ENCODE results near the gene TEX101.
A peak's percentile ranks its signal among the peaks of the same experiment; 100 is the strongest.

The TEX101 gene

DNA sequence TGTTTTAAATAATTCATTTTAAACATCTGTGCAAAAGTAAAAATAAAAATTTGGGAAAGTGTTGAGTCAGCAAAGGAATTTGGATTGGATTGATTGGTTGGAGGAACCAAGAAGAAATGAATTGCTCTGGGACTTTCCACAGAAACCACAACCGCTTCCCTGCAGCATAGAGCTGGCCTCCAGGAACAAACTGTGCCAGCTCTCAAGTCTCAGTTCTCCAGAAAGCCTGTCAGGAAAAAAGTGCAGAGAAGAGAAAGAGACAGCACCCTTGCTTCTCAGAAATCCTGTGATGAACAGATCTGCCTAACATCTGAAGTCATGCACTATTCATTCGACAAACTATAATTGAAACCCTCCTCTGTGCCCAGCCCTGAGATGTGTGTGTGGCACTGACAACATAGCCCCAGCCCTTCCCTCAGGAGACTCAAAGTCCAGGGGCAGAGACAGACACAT lies 35.9 kb downstream of the TEX101 start:
- DNase-seq: no peak

DNA sequence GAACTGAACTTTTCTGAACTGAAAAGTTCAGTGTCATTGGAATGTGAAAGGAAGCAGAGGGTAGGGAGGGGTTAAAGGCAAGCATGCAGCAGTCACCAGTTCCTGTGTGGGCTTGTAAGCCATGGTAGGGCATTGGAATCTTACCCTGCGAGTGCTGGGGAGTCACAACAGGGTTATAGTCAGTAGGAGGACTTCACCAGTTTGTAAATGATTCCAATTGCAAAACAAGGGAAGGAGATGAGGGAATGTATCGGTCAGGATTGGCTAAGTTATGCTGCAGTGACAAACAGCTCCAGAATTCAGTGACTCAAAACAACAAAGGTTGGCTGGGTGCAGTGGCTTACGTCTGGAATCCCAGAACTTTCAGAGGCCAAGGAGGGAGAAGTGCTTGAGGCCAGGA lies 37.9 kb downstream of the TEX101 start:
- no peak for DNase-seq

DNA sequence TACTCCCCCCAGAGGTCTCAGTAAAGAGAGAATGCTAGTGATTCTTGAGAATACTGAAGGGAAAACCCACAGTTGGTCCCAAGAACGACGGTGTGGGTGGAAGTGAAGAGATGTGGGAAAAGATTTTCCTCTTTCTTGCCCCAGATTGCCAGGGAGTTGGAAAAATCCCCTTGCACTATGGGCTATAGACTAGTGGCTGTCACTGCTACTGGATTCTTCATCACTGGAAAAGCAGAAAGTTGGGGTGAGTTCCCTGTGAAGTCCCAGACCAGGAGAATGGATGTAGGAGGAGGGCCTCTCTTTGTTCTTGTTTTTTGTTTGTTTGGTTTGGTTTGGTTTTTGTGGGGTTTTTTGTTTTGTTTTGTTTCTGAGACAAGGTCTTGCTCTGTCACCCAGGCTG lies 39.3 kb downstream of the TEX101 start:
- no peak for DNase-seq

DNA sequence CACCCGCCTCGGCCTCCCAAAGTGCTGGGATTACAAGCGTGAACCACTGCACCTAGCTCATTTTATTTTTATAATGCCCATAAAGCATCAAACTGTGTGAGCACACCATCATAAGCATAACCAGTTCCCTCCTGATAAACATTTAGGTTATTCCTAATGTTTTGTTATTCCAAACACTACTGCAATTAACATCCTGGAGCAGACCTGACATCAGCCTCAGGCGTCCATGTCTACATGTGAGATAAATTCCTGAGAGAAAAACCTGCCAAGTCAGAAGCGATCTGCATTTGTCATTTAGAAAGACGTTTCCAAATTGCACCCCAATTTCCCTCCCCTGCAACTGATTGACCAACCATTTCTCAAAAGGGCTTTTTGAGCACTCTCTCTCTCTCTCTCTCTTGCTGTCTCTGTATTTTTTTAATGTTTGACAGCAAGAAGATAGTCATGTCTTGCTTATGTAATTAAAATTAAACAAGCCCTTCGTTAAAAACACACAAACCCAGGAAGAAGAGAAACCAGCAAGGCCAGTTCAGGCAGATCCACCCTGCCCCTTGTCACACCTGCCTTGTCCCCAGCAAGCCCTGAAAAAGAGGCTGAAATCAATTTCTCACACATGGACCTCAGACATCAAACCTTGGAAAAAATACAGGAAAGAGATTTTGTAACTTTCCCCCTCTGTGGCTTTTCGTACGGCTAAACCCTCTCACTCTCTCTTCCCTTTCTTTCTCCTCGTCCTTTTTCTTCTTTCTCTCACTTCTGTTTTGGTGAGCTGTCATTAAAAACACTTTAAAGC lies 40.8 kb downstream of the TEX101 start:
- no peak for DNase-seq

DNA sequence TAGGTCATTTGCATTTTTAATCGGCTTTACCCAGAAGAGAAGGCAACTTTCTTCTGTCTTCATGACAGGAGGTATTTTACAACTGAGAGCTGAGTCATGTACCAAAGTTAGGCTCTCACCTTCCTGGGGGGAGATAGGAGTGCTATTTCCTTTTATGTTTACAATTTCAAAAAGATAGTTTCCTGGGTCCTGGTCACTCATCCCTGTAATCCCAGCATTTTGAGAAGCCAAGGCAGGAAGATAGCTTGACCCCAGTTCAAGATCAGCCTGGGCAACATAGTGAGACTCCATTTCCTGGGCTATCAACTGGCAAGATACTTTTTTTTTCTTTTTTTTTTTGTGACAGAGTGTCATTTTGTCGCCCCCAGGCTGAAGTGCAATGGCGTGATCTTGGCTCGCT lies 43.1 kb downstream of the TEX101 start:
- no peak for DNase-seq

DNA sequence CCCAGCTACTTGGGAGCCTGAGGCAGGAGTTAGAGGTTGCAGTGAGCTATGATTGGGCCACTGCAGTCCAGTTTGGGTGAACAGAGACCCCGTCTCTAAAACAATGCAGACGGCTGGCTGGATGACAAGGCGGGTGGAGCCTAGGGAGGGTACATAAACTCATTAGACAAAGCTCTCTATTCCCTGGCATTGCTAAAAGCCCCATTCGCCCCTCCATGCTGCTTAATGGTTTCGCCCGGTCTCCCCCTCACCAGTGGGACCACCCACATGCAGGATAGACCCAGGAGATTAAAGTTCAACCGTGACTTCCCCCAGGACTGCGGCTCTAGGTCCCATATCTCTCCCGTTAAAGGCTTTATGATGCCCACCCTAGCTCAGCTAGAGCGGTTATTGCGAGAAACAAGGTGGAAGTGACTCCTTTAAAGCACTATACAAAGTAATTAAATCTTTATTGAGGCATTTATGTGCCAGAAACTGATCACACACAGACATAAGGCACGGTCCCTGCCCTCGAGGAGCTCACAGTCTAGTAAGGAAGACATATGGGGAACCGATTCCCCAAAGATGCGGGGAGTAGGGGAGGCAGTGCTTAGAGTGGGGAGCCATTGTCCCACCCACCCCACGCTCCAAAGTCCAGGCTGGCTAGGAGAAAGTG lies 45.8 kb downstream of the TEX101 start:
- DNase-seq: no peak

DNA sequence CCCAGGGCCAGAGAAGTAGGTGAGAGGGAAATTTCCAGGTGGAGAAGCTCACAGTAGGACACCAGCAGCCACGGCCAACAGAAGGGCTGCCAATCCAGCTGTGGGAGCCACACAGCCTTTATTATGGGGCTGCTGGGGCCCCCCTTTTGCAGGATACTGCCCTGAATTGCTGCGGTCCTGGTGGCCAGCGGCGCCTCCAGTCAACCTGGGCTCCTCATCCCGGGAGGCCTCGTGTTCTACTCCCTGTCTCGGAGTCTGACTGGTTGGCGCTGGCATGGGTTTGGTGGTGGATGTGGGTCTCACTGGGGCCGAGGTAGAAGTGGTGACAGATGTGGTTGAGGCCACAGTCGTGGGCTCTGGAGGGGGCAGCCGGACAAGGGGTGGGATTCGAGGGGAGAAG lies 46.6 kb downstream of the TEX101 start:
- DNase-seq: no peak

DNA sequence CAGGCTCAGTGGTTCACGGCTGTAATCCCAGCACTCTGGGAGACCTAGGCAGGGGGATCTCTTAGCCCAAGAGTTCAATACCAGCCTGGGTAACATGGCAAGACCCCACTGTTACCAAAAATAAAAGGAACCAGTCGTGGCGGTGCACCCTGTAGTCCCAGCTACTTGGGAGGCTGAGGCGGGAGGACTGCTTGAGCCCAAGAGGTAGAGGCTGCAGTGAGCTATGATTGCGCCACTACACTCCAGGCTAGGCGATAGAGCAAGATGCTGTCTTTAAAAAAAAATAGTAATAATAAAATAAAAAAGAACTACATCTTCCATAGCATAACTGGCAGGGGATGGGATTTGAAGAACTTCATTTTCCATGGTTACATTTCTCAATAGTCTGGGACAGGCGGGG lies 47.7 kb downstream of the TEX101 start:
- DNase-seq: no peak

DNA sequence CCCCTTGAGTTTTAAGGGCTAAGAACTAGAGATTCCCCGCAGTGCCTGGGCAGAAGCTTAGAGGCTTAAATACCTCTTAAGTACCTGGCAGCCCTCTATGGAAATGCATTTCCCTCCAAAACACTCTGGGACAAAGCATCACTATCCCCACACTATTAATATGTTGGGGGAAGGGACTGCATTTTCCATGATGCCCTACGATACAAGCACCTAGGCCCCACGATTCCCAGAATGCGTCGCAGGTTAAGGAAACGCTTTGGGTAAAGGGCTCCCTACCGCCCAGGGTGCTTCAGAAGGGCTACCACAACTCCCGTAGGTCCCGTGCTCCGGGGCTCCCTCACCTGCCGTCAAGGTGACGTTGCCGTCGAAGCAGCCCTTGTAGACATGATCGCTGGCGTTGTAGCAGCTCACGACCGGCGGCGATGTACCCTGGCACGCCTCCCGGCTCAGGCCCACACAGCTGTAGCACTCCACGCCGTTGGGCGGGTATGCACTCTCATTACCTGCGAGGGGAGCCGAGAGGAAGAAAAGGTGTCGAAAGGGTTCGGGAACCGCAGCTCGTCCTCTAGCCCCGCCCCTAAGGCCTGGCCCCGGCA lies 48.2 kb downstream of the TEX101 start:
- no peak for DNase-seq

DNA sequence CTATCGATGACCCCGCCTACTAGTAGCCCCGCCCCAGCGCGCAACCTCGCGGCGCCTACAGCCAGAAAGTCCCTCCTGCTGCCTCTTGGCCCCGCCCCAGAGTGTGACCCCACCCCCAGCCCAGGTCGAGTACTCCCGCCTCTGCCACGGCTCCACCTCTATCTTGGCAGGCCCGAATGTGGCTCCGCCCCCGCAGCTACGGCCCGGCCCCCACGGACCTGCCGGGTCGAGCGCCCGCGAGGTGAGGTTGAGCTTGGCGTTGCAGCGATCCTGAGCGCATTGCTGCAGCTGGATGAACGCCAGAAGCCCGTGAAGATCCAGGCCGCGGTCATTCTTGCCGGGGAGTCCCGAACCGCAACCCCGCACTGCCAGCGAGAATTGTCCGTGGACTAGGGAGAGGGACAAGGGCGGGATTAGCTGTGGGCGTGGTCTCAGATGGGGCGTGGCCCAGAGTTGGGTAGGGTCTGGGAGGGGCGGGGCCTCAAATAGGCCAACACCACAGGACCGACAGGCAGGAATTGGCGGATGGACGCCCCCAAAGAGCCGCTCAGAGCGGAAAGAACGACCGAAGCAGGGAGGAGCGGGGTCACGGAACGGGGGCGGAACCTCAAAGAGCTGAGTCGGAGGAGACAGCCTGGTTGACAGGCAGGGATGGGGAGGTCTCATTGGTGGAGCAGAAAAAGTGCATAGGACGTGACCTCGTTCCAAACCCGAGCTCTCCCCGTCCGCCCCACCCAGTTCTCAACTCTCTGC lies 48.9 kb downstream of the TEX101 start:
- peak; percentile 81 for DNase-seq

DNA sequence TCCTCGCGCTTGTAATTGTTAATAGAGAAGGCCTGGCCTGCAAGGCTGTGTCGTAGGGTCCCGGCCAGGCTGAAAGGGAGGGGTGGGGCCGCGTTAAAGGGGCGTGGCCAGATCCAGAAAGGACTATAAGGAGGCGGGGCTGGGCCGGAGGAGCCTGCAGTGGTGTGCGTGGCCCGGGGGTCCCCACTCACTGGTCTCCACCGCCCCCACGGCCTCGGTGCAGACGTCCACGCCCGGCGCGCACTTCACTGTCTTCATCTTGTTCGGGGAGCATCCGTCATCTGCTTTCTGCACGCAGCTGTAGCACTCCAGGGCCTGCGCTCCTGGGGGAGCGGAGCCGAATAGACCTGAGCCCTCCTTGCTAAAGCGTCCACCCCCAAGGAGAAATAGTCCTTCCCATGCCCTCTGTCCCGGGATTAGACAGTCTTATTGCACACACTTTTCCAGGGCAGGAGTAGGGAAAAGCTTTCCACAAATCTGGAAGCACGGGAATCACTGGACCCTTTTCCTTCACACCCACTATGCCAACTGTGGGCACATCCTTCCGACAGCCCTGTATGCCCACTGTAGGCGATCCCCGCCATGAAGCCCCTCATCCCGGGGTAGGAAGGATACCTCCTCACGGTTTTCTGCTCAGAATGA lies 49.6 kb downstream of the TEX101 start:
- DNase-seq: no peak

DNA sequence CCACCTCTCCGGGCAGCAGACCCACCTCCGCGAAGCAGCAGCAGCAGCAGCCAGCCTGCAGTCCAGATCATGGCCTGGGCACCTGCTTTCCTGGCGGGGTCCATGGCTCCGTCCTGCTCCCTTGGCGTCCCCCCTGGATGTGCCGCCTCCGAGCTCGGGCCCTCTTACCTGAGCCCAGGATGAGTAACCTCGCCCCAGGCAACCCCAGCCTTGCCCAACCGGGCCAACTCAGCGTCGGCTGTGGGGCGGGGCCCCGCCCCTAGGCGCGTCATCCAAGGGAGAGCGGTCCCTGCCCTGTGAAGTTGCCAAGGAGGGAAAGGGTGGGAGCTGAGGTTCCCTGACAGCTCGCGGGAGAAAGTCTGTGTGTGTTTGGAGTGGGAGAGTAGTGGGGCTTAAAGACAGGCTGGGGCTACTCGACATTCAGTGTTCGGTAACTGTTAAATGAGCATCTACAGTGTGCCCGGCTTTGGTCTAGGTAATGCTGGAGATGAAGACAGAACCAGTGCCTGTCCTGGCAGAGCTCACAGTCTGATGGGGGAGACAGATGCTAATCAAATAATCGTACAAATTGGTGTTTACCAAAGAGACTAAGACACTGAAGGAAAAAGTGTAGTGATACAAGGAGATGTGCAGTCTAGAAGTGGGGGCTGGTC lies 50.9 kb downstream of the TEX101 start, which contains the start of gene LYPD3:
LYPD3 (minus strand) TSS at position 141 of the 653 bp plus-strand sequence; CDS start at position 104, 37 bp downstream.
- DNase-seq: no peak

DNA sequence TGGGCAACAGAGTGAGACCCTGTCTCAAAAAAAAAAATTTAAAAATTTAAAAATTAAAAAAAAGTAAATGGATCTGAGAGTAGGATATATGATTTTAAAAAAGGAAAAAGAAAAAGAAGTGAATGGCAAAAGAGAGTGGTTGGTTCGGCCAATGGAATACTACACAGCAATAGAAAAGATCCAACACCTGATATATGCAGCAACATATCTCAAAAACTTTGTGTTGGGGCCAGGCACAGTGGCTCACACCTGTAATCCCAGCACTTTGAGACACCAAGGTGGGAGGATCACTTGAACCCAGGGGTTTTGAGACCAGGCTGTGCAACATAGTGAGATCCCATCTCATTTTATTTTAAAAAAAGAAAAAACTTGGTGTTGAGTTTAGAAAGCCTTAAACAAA lies 52.1 kb downstream of the TEX101 start:
- no peak for DNase-seq

DNA sequence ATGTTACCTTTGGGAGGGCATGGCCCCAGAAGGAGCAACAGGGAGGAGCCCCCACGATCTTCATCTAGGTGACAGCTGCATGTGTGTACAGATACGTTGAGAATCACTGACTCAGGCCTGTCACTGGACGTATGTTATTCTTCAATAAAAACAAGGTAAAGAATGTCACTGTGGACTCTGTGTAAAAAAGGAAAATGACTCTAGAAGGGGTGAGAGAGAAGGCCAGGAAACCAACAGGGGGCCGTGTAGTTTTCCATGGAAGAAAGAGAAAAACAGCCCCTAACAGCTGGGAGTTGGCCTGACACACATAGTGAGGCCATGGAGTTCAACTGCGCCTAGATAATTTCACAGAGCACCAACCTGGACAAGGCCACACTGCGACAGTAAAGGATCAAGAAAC lies 52.6 kb downstream of the TEX101 start:
- DNase-seq: no peak

DNA sequence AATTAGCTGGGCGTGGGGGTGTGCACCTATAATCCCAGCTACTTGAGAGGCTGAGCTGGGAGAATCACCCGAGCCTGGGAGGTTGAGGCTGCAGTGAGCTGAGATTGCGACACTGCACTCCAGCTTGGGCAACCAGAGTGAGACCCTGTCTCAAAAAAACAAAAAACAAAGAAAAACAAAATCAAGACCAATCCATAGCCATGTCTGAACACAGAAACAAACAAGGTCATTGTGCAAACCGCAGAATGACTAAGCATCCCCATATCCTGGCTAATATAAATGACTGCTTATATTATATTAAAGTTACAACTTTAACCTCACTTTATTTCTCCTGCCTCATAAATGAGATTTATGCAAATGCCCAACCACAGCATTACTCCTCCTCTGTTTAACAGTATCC lies 53.0 kb downstream of the TEX101 start:
- DNase-seq: no peak
